ENCODE data around the gene TXNRD3. TPM values are rescaled to one million over a fixed set of nuclear protein-coding genes. Genes with fewer than 3 reads are reported as not detected.

Gene TXNRD3
- total RNA-seq, 2 experiments from 2014 or later, result not detected

- POLR2A ChIA-PET, result interaction anchor here (0.7 kb wide), 1 partner anchor 20 kb away, joined by 4 read pairs; the partner anchor contains the start of gene C3orf22
- intact Hi-C loops (cut with micrococcal nuclease; ENCODE audit: unreplicated experiment), result no loop called here
Observed at GRCh38 chr3:126578702-126579101, 76.2 kb downstream of the TXNRD3 start.

DNA sequence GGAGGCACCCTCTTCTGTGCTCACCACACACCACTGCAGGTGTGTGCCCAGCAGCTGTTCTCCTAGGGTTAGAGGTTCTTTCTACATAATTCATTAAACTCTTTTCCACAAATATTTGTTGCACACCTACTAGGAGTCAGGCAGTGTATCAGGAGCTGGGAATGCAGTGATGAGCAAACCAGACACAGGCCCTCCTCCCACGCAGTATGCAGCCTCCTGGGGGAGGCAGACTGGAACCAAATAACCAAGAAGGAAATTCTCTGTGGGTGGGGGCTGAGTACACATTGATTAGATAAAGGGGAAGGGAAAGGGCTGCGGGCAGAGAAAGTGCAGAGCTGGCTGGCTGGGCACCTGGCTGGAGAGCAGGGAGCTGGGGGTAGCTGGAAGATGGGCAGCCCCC, 77.7 kb downstream of the TXNRD3 start:
- no peak overlapping the region for H3K4me2 ChIP-seq (ENCODE audit: low read length)
- TF ChIP-seq, protein P1, sequence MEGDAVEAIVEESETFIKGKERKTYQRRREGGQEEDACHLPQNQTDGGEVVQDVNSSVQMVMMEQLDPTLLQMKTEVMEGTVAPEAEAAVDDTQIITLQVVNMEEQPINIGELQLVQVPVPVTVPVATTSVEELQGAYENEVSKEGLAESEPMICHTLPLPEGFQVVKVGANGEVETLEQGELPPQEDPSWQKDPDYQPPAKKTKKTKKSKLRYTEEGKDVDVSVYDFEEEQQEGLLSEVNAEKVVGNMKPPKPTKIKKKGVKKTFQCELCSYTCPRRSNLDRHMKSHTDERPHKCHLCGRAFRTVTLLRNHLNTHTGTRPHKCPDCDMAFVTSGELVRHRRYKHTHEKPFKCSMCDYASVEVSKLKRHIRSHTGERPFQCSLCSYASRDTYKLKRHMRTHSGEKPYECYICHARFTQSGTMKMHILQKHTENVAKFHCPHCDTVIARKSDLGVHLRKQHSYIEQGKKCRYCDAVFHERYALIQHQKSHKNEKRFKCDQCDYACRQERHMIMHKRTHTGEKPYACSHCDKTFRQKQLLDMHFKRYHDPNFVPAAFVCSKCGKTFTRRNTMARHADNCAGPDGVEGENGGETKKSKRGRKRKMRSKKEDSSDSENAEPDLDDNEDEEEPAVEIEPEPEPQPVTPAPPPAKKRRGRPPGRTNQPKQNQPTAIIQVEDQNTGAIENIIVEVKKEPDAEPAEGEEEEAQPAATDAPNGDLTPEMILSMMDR (conservative IDR thresholded peaks at IDR 0.05; ENCODE audit: low read length), result no peak
- TF ChIP-seq EZH2phosphoT487 (IDR thresholded peaks at IDR 0.05; ENCODE audit: borderline replicate concordance, low read depth, low read length), result no peak
- H3K9me2 ChIP-seq (ENCODE audit: insufficient read depth, low read length), result no peaks in the 10 kb centered on the region
- H3K36me3 ChIP-seq (ENCODE audit: insufficient read depth, low read length), result no peaks in the 10 kb centered on the region
- H4K20me1 ChIP-seq (ENCODE audit: insufficient read depth, low read length), result no peaks in the 10 kb centered on the region
- no peak overlapping the region for H3K27ac ChIP-seq (ENCODE audit: low read depth, low read length, poor library complexity, severe bottlenecking)
- ChIA-PET CTCF (ENCODE audit: unreplicated experiment) (no interaction called here), POLR2A (no interaction called here)
- H2AFZ ChIP-seq (ENCODE audit: low read length), result no peak overlapping the region
- DNase-seq (ENCODE audit: low spot score), result no peak
- BruUV-seq (replicated peaks), result no TSS peak
- H3K9me3 ChIP-seq (ENCODE audit: low read length), result no peaks in the 10 kb centered on the region
- no peaks in the 10 kb centered on the region for H3K79me2 ChIP-seq (ENCODE audit: insufficient read depth, low read depth, low read length)
- no peak overlapping the region for H3K4me3 ChIP-seq (ENCODE audit: low read depth, low read length, poor library complexity, severe bottlenecking)
- intact Hi-C loops (cut with micrococcal nuclease; ENCODE audit: unreplicated experiment), result no loop called here
- H3K4me1 ChIP-seq (ENCODE audit: insufficient read depth, low read length, poor library complexity, severe bottlenecking), result no peaks in the 10 kb centered on the region

More at GRCh38 chr3:126578702-126579101, 76.2 kb downstream of the TXNRD3 start:
- no peaks in the 10 kb centered on the region for H4K20me1 ChIP-seq (ENCODE audit: insufficient read depth, low read length)
- no peak overlapping the region for H3K4me3 ChIP-seq (ENCODE audit: low read depth, low read length, poor library complexity, severe bottlenecking)
- H3K4me1 ChIP-seq (ENCODE audit: insufficient read depth, low read length, poor library complexity, severe bottlenecking), result no peaks in the 10 kb centered on the region
- H3K27ac ChIP-seq (ENCODE audit: low read depth, low read length, poor library complexity, severe bottlenecking), result no peak overlapping the region
- no TSS peak for BruUV-seq (replicated peaks)
- no peaks in the 10 kb centered on the region for H3K9me3 ChIP-seq (ENCODE audit: low read length)
- H3K36me3 ChIP-seq (ENCODE audit: insufficient read depth, low read length), result no peaks in the 10 kb centered on the region
- H3K79me2 ChIP-seq (ENCODE audit: insufficient read depth, low read depth, low read length), result no peaks in the 10 kb centered on the region
- DNase-seq (ENCODE audit: low spot score), result no peak
- no peak overlapping the region for H2AFZ ChIP-seq (ENCODE audit: low read length)
- H3K9me2 ChIP-seq (ENCODE audit: insufficient read depth, low read length), result no peaks in the 10 kb centered on the region
- no peak for TF ChIP-seq EZH2phosphoT487 (IDR thresholded peaks at IDR 0.05; ENCODE audit: borderline replicate concordance, low read depth, low read length)
- TF ChIP-seq, protein P1 (conservative IDR thresholded peaks at IDR 0.05; ENCODE audit: low read length), result no peak
- H3K4me2 ChIP-seq (ENCODE audit: low read length), result no peak overlapping the region
- CTCF ChIA-PET (ENCODE audit: unreplicated experiment), result no interaction called here

DNA sequence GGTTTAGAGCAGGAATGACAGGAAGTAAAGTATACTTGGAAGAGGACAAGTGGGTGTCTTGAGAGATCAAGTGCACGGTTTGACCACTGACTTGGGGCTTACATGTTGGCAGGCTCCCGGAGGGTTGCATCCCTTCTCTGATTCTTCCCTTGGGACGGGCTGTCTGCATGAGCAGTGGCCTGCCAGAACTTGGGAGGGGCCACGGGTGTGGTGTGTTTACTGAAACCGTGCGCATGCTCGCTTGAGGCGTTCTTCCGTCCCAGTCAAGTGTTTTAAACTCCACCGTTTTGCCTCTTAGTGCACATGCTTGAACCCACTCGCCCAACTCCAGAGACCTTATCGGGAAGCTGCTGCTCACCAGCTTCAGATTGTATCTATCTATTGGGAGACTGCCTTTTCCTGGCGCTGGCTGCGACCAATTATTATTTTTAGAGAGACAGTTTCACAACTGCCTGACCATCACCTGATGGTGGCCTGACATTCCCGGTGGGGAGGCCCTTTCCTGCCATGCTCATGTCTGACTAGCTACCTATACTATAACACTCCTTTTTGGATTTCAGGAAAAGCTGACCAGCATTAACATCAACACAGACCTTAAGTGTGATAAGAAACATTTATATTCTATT, 81.3 kb downstream of the TXNRD3 start:
- no peak overlapping the region for H2AFZ ChIP-seq (ENCODE audit: low read length)
- TF ChIP-seq, protein P1 (conservative IDR thresholded peaks at IDR 0.05; ENCODE audit: low read length), result no peak
- no peak for TF ChIP-seq EZH2phosphoT487 (IDR thresholded peaks at IDR 0.05; ENCODE audit: borderline replicate concordance, low read depth, low read length)
- no peaks in the 10 kb centered on the region for H3K4me1 ChIP-seq (ENCODE audit: insufficient read depth, low read length, poor library complexity, severe bottlenecking)
- BruUV-seq (replicated peaks), result no TSS peak
- no peaks in the 10 kb centered on the region for H3K9me2 ChIP-seq (ENCODE audit: insufficient read depth, low read length)
- no peak overlapping the region for H3K4me3 ChIP-seq (ENCODE audit: low read depth, low read length, poor library complexity, severe bottlenecking)
- DNase-seq (ENCODE audit: low spot score), result no peak
- H3K9me3 ChIP-seq (ENCODE audit: low read length), result no peaks in the 10 kb centered on the region
- ChIA-PET CTCF (ENCODE audit: unreplicated experiment) (no interaction called here), POLR2A (no interaction called here)
- intact Hi-C loops (cut with micrococcal nuclease; ENCODE audit: unreplicated experiment), result no loop called here
- no peak overlapping the region for H3K4me2 ChIP-seq (ENCODE audit: low read length)
- H3K27ac ChIP-seq (ENCODE audit: low read depth, low read length, poor library complexity, severe bottlenecking), result no peak overlapping the region
- no peaks in the 10 kb centered on the region for H3K79me2 ChIP-seq (ENCODE audit: insufficient read depth, low read depth, low read length)
- no peaks in the 10 kb centered on the region for H3K36me3 ChIP-seq (ENCODE audit: insufficient read depth, low read length)
- no peaks in the 10 kb centered on the region for H4K20me1 ChIP-seq (ENCODE audit: insufficient read depth, low read length)
